GM12892 (cell line): ENCODE measurements around the gene FAM107B.

ENCODE experiments used
- POLR2A ChIP-seq: IDR thresholded peaks from 2 replicates; pipeline ENCODE4 v1.6.1; 2011; ENCODE audit warnings: low read depth, low read length, control low read depth
- POLR2AphosphoS5 ChIP-seq: IDR thresholded peaks from 2 replicates; pipeline ENCODE4 v1.6.1; 2011; ENCODE audit warnings: low read depth, low read length, control low read depth
- TAF1 ChIP-seq: IDR thresholded peaks from 2 replicates; pipeline ENCODE4 v1.6.1; 2011; ENCODE audit warnings: low read depth, mild to moderate bottlenecking, control low read depth, low read length, borderline replicate concordance

- TF ChIP-seq TAF1, result no peak
- no peak; the same call in 1 of the 2 replicates for TF ChIP-seq POLR2A
- no peak; the same call in 1 of the 2 replicates for TF ChIP-seq POLR2AphosphoS5
Measured at GRCh38 chr10:14598809-14599764, 175.6 kb downstream of the FAM107B start.
